SK-N-SH (cell line): ENCODE data around the gene VCAN. TPM values are rescaled to one million over a fixed set of nuclear protein-coding genes. Genes with fewer than 3 reads are reported as not detected.

Experiments used
- CTCF ChIA-PET: fragments of 300-600, 350-600 bp; formaldehyde crosslinking; extraction: SDS; loops from one replicate; lab custom pipeline; 2021; lab: Yijun Ruan, JAX
- POLR2A ChIA-PET: fragments of 350-600 bp; sonication (Branson Sonifier 250); formaldehyde crosslinking; extraction: SDS; loops from one replicate; lab custom pipeline; 2020; ENCODE audit warnings: antibody characterized with exemption, inconsistent platforms; lab: Yijun Ruan, JAX
- DNase-seq: peaks from one replicate; pipeline ENCODE4 v3.0.0; 2012
- H2AFZ ChIP-seq: fragments of 200-600 bp; sonication (generic); 2 replicates; pipeline ENCODE4 v1.8.1; 2016; ENCODE audit warnings: antibody characterized with exemption, mild to moderate bottlenecking, low read depth
- H3F3A ChIP-seq: fragments of 200-600 bp; sonication (generic); replicated peaks from 2 replicates; pipeline ENCODE3; 2016; ENCODE audit warnings: antibody characterized with exemption, mild to moderate bottlenecking; ENCODE audit not compliant: insufficient read depth
- H3K27ac ChIP-seq, 2 experiments: fragments of 200-500 bp in 1 of 2; fragments of 200-600 bp in 1 of 2; sonication (Bioruptor generic) in 1 of 2; sonication (generic), shearing (Covaris generic) in 1 of 2; 2 replicates each; pipeline versions ENCODE4 v1.5.1 to v1.6.1; 2014 to 2016; ENCODE audit warnings: low read depth in 2 of 2, inconsistent platforms in 1 of 2, low read length in 1 of 2, mild to moderate bottlenecking in 1 of 2, mixed read lengths in 1 of 2
- H3K27me3 ChIP-seq: fragments of 200-600 bp; sonication (generic), shearing (Covaris generic); 2 replicates; pipeline ENCODE4 v1.6.1; 2016; ENCODE audit warnings: mixed run types; ENCODE audit not compliant: insufficient read depth
- H3K36me3 ChIP-seq, 2 experiments: fragments of 200-500 bp in 1 of 2; fragments of 200-600 bp in 1 of 2; sonication (Bioruptor generic) in 1 of 2; sonication (generic) in 1 of 2; replicated peaks in 1 of 2; 2 replicates each; pipeline versions ENCODE3 to v1.5.1; 2014 to 2016; ENCODE audit warnings: low read length in 1 of 2, mild to moderate bottlenecking in 1 of 2; ENCODE audit not compliant: insufficient read depth in 2 of 2, control insufficient read depth in 1 of 2
- H3K4me1 ChIP-seq, 2 experiments: fragments of 200-500 bp in 1 of 2; fragments of 200-600 bp in 1 of 2; sonication (Bioruptor generic) in 1 of 2; sonication (generic), shearing (Covaris generic) in 1 of 2; 2 replicates each; pipeline versions ENCODE4 v1.5.1 to v1.6.1; 2014 to 2016; ENCODE audit warnings: low read depth in 1 of 2, low read length in 1 of 2, mixed run types in 1 of 2; ENCODE audit not compliant: insufficient read depth in 2 of 2, control insufficient read depth in 1 of 2
- H3K4me2 ChIP-seq: fragments of 200-600 bp; sonication (generic), shearing (Covaris generic); 2 replicates; pipeline ENCODE4 v1.6.1; 2017; ENCODE audit warnings: mixed run types
- H3K4me3 ChIP-seq, 2 experiments: fragments of 200-500 bp in 1 of 2; fragments of 200-600 bp in 1 of 2; sonication (Bioruptor generic) in 1 of 2; sonication (generic), shearing (Covaris generic) in 1 of 2; 2 replicates each; pipeline versions ENCODE4 v1.5.1 to v1.8.1; 2014 to 2016; ENCODE audit warnings: low read depth in 2 of 2, inconsistent platforms in 1 of 2, low read length in 1 of 2, mild to moderate bottlenecking in 1 of 2, mixed read lengths in 1 of 2, moderate library complexity in 1 of 2
- H3K79me2 ChIP-seq: fragments of 200-600 bp; sonication (generic); 2 replicates; pipeline ENCODE4 v1.8.1; 2017; ENCODE audit warnings: mild to moderate bottlenecking; ENCODE audit not compliant: insufficient read depth
- H3K9ac ChIP-seq: fragments of 200-600 bp; sonication (generic); 2 replicates; pipeline ENCODE4 v1.6.1; 2017; ENCODE audit warnings: mixed run types
- H3K9me2 ChIP-seq: fragments of 200-600 bp; sonication (generic); 2 replicates; pipeline ENCODE4 v1.6.1; 2017; ENCODE audit warnings: mixed run types
- H3K9me3 ChIP-seq: fragments of 200-600 bp; sonication (generic); 2 replicates; pipeline ENCODE4 v1.6.1; 2017; ENCODE audit warnings: mixed run types, mild to moderate bottlenecking, moderate library complexity
- H4K20me1 ChIP-seq: fragments of 200-600 bp; sonication (generic); 2 replicates; pipeline ENCODE4 v1.6.1; 2017; ENCODE audit warnings: mild to moderate bottlenecking, mixed run types; ENCODE audit not compliant: insufficient read depth
- CHD2 ChIP-seq: fragments of 150-350 bp; IDR thresholded peaks from 2 replicates; pipeline ENCODE4 v1.6.1; 2018; ENCODE audit warnings: low read length; ENCODE audit not compliant: partially characterized antibody
- EP300 ChIP-seq, 2 experiments: IDR thresholded peaks; 2 replicates each; pipeline versions ENCODE4 v1.4.0 to v1.6.1; 2012; ENCODE audit warnings: borderline replicate concordance in 1 of 2, low read depth in 1 of 2, low read length in 1 of 2
- FOSL2 ChIP-seq: IDR thresholded peaks from 2 replicates; pipeline ENCODE4 v1.4.0; 2012; ENCODE audit warnings: low read depth, mild to moderate bottlenecking, moderate library complexity, borderline replicate concordance
- FOXJ3 ChIP-seq: sonication (generic); formaldehyde crosslinking; IDR thresholded peaks from 2 replicates; pipeline ENCODE4 v1.5.1; 2020; ENCODE audit warnings: mild to moderate bottlenecking, missing genetic modification reagents
- GABPA ChIP-seq: IDR thresholded peaks from 2 replicates; pipeline ENCODE4 v1.4.0; 2012; ENCODE audit warnings: low read depth, mild to moderate bottlenecking
- GATA2 ChIP-seq: sonication (generic); formaldehyde crosslinking; IDR thresholded peaks from 2 replicates; pipeline ENCODE4 v1.5.0; 2020; ENCODE audit warnings: mild to moderate bottlenecking, missing genetic modification reagents
- JUND ChIP-seq: IDR thresholded peaks from 2 replicates; pipeline ENCODE4 v1.4.0; 2012
- MEF2A ChIP-seq: IDR thresholded peaks from 2 replicates; pipeline ENCODE4 v1.4.0; 2012; ENCODE audit warnings: low read depth, borderline replicate concordance
- NFIC ChIP-seq: IDR thresholded peaks from 2 replicates; pipeline ENCODE4 v1.4.0; 2012; ENCODE audit warnings: borderline replicate concordance
- PBX3 ChIP-seq: IDR thresholded peaks from 2 replicates; pipeline ENCODE4; 2012
- POLR2AphosphoS5 ChIP-seq: IDR thresholded peaks from 2 replicates; pipeline ENCODE4 v1.6.1; 2012; ENCODE audit warnings: low read depth, low read length
- RCOR1 ChIP-seq: fragments of 150-350 bp; IDR thresholded peaks from 2 replicates; pipeline ENCODE4 v1.6.1; 2017; ENCODE audit warnings: antibody characterized with exemption, low read length
- REST ChIP-seq: IDR thresholded peaks from 2 replicates; pipeline ENCODE4 v1.6.1; 2012; ENCODE audit warnings: mild to moderate bottlenecking, low read depth, low read length, moderate library complexity
- RXRA ChIP-seq: IDR thresholded peaks from 2 replicates; pipeline ENCODE4 v1.4.0; 2012; ENCODE audit warnings: low read depth, mild to moderate bottlenecking, borderline replicate concordance
- SIN3A ChIP-seq: IDR thresholded peaks from 2 replicates; pipeline ENCODE4 v1.6.1; 2012; ENCODE audit warnings: low read depth, mild to moderate bottlenecking, low read length, moderate library complexity, borderline replicate concordance
- SMC3 ChIP-seq: IDR thresholded peaks from 2 replicates; pipeline ENCODE4 v1.6.1; 2012; ENCODE audit warnings: low read depth, low read length, improper control_type of control experiment
- TAF1 ChIP-seq: IDR thresholded peaks from 2 replicates; pipeline ENCODE4 v1.6.1; 2012; ENCODE audit warnings: low read depth, mild to moderate bottlenecking, low read length, moderate library complexity, borderline replicate concordance
- TCF12 ChIP-seq: IDR thresholded peaks from 2 replicates; pipeline ENCODE4 v1.4.0; 2012
- TEAD4 ChIP-seq: IDR thresholded peaks from 2 replicates; pipeline ENCODE4 v1.4.0; 2012; ENCODE audit warnings: mild to moderate bottlenecking, borderline replicate concordance; ENCODE audit not compliant: insufficient read depth
- USF2 ChIP-seq: fragments of 150-350 bp; IDR thresholded peaks from 2 replicates; pipeline ENCODE4 v1.6.1; 2017; ENCODE audit warnings: antibody characterized with exemption, low read length, low read depth, borderline replicate concordance
- YY1 ChIP-seq: IDR thresholded peaks from 2 replicates; pipeline ENCODE4 v1.4.0; 2012; ENCODE audit warnings: low read depth, mild to moderate bottlenecking
- ZBTB33 ChIP-seq: IDR thresholded peaks from 2 replicates; pipeline ENCODE4 v1.4.0; 2012; ENCODE audit warnings: low read depth, borderline replicate concordance
- WGBS: methylation state at CpG from one replicate; pipeline ENCODE4 v1.1.6; 2017; ENCODE audit warnings: low lambda C conversion rate; 5-methylcytosine and 5-hydroxymethylcytosine counted together
- polyA plus RNA-seq, 3 experiments: library from polyadenylated mRNA; depleted of rRNA; stranded (reverse); fragments of >200 nt; gene quantifications; 2 replicates each; pipeline ENCODE4 v1.2.3, GENCODE V29; 2012

The VCAN gene
- polyA plus RNA-seq, 1 of the 3 experiments (the other 2 are of a cell fraction), result 142 TPM

GRCh38 chr5:83524991-83525390, 53.4 kb downstream of the VCAN start (continued):
- TF ChIP-seq FOXJ3 (CRISPR knock-in tag) (no peak), CHD2 (no peak), YY1 (no peak), EP300 (IDR thresholded peaks at IDR 0.05; ENCODE audit: borderline replicate concordance in 1 of 2, low read depth in 1 of 2, low read length in 1 of 2) (no peak), TEAD4 (no peak), PBX3 (no peak), MEF2A (no peak), FOSL2 (no peak), POLR2AphosphoS5 (no peak)

GRCh38 chr5:83526289-83526688, 54.7 kb downstream of the VCAN start:
- Histone ChIP-seq H3K9ac (no peak overlapping the region), H3K9me2 (no peaks in the 10 kb centered on the region), H3K4me1 (no peaks in the 10 kb centered on the region; a peak in 1 of 4 replicates), H3K4me3 (no peak overlapping the region), H4K20me1 (no peaks in the 10 kb centered on the region), H3K27me3 (no peaks in the 10 kb centered on the region), H3K36me3 (peaks cover 35 to 79% of the 10 kb centered on the region in 2 experiments), H3K79me2 (peaks cover 34% of the 10 kb centered on the region; the same call in 1 of the 2 replicates), H3F3A (peaks cover 31% of the 10 kb centered on the region), H3K27ac (no peak overlapping the region), H3K4me2 (no peak overlapping the region), H2AFZ (no peak overlapping the region), H3K9me3 (no peaks in the 10 kb centered on the region)
- no peak for DNase-seq
- 84% methylated on average over 1 of the region's 1 CpG for WGBS
- CTCF ChIA-PET, result no interaction called here
- POLR2A ChIA-PET, result no interaction called here
- TF ChIP-seq JUND (no peak), ZBTB33 (no peak), POLR2AphosphoS5 (no peak), SMC3 (no peak), RXRA (no peak), SIN3A (no peak), TAF1 (no peak), GATA2 (CRISPR knock-in tag) (no peak), EP300 (IDR thresholded peaks at IDR 0.05; ENCODE audit: borderline replicate concordance in 1 of 2, low read depth in 1 of 2, low read length in 1 of 2) (no peak), RCOR1 (no peak), TCF12 (no peak), FOSL2 (no peak), NFIC (no peak), FOXJ3 (CRISPR knock-in tag) (no peak), PBX3 (no peak), REST (no peak), GABPA (no peak), USF2 (no peak)
